ENCODE data around the gene SEMA4D.
A peak's percentile ranks its signal among the peaks of the same experiment; 100 is the strongest.

The SEMA4D gene

GRCh38 chr9:89342948-89343347 is 155.0 kb downstream of the SEMA4D start:
- DNase-seq, result no peak

- no peak for DNase-seq
Observed at GRCh38 chr9:89342213-89342612, 155.7 kb downstream of the SEMA4D start.

GRCh38 chr9:89340332-89340731 is 157.6 kb downstream of the SEMA4D start:
- no peak for DNase-seq

DNA sequence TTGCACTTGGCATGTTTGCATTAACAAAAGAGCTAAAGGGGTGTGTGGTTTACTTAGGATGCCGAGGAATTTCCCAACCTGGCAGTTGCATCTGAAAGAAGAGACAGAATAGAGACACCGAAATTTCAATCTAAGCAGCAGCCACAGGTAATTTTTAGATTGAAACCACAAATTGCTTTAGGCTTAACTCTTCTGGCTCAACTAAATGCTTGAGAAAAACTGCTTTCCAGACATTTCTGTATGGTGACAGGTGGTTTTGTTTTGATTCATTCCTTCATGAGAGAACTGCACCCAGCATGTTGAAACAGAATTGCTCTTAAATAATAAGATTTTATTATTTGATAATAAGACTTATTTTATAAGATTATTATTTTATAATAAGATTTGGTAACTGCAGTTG is 158.1 kb downstream of the SEMA4D start:
- DNase-seq, result no peak

DNA sequence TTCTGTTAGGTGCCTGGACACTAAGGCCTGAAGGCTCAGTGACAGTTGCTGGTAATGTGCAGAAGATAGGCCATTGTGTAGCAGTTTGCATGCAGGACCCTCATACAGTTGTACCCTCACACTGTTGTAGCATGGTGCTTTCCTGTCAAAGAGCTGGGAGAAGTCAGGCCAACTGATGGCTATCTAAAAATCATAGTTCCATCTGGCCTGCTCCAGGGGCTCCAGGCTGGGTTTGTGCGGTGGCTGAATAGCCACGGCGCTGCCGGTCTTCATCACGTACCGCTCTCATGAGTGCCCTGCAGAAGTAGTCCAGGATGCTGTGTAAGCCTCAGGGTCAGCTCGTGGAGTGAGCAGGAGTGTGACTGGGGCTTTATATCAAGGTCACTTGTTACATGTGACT is 167.4 kb downstream of the SEMA4D start:
- no peak for DNase-seq

- no peak for DNase-seq
Observed at GRCh38 chr9:89329917-89330316, 168.0 kb downstream of the SEMA4D start.

GRCh38 chr9:89328064-89328463 is 169.8 kb downstream of the SEMA4D start:
- DNase-seq, result no peak

- DNase-seq, result no peak
Observed at GRCh38 chr9:89325733-89326132, 172.2 kb downstream of the SEMA4D start.

DNA sequence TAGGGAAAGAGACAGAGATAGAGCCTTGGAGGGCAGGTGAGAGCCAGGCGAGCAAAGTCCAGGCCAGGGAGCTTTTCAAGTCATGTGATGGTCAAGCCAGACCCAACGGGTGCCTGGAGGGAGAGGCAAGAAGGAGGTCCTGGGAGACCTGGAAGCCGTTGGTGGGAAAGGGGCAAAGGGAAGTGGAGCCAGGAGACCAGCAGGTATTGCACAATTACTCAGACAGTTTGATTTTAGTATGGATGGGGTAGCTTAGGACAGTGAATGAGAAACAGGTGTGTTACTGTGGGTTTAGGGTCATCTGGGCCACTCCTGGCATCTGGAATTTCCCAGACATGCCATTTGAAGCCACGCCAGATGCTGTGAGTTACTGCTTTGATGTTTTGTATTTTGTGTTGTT is 174.5 kb downstream of the SEMA4D start:
- DNase-seq, result no peak

- no peak for DNase-seq
Observed at GRCh38 chr9:89319015-89319905, 178.7 kb downstream of the SEMA4D start.

DNA sequence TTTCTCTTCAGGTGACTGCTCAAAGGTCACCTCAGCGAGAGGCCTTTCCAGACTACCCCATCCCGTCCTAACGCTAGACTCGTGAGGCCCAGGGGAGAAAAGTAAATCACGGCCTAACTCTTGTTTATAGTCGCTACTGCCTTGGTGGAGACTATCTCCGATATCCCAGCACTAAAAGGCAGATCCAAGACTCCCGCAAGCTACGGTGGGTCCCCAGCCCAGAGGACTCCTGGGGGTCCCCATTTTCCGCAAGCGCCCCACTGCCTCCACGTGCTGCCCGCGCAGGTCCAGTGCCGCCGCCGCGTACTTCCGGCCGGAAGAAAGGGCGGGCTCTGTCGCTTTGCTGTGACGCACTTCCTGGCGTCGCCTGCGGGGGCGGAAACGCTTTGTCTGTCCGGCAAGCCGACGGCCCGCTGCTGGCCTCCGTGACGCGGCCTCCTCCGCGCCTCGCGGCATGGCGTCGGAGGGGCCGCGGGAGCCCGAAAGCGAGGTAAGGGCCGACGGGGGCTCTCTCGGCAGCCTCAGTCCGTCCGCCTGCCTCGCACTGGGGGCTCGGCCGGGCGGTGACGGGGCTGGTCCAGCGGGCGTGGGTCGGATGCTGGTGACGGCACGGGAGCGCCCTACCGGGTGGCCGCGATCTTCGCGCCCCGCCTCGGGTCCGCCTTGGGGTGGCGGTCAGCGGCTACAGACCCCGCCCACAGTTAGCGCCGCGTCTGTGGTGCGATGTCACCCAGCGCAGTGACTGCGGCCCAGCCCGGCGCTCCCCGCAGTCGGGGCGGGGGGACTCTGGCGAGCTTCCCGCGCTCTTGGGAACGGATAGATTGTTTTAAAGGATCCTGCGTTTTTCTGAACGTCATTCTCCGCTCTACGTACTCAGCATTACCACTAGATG is 179.5 kb downstream of the SEMA4D start, which contains the start of gene SECISBP2:
Gene SECISBP2, plus strand, starts transcription at position 378 of the 892 bp plus-strand sequence. Its CDS starts 77 bp downstream, at position 455.
- peak; percentile 94 for DNase-seq

DNA sequence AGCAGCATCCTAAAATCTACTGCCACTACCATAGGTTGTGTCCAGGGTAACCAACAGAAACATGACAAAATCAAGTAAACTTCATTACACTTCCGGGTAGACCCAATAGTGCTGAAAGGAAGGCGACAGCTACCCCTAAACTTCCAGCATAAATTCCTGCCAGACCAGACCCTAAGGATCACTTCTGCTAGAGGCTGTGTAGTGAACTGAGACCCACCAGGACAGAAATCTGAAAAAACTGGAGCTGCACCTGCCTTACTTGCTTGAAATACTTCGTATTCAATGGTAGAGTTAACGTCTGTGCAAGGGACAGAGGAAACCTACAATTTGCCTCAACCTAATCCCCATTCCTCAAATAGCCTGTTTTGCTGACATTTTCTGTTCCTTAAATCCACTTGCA is 180.6 kb downstream of the SEMA4D start:
- no peak for DNase-seq

- no peak for DNase-seq
Observed at GRCh38 chr9:89315482-89315881, 182.4 kb downstream of the SEMA4D start.

- no peak for DNase-seq
Observed at GRCh38 chr9:89314955-89315354, 183.0 kb downstream of the SEMA4D start.

GRCh38 chr9:89313842-89314241 is 184.1 kb downstream of the SEMA4D start:
- DNase-seq, result no peak

DNA sequence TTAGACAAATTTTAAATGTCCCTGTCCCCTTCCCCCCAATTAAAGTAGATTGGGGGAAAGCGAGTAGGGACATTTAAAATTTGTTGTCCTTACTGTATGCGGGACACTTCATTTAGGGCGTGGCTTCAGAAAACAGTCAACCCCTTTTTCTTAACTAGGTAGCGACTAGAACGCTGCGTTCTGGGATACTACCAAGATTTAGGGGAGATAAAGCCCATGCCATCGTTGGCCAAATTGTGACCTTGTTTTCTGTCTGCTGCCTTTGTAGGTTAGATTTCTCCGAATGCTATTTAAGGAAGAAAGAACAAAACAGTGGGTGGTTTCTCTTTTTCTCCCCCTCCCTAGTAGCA is 185.7 kb downstream of the SEMA4D start:
- no peak for DNase-seq

- no peak for DNase-seq
Observed at GRCh38 chr9:89311346-89312221, 186.3 kb downstream of the SEMA4D start.

Data from activated naive CD4-positive, alpha-beta T cell treated with Interleukin-2 at 50 U/mL for 16 hours (primary cell).